Measurements from ENCODE around the gene SNCA. TPM values are rescaled to one million over a fixed set of nuclear protein-coding genes. Genes with fewer than 3 reads are reported as not detected.

SNCA gene
- total and polyA plus RNA-seq, 2 experiments from 2014 or later = 99.1 to 127 TPM

- Histone ChIP-seq H3K9me3 (ENCODE audit: low read depth) (no peaks in the 10 kb centered on the region), H3K4me3 (no peak overlapping the region), H3K36me3 (no peaks in the 10 kb centered on the region), H3K27ac (no peak overlapping the region), H3K4me1 (ENCODE audit: low read depth) (peaks cover 17% of the 10 kb centered on the region), H3K27me3 (no peaks in the 10 kb centered on the region)
- no peak for DNase-seq (ENCODE audit: low read depth in 1 of 2, low spot score in 1 of 2)
- TF ChIP-seq, protein P1, sequence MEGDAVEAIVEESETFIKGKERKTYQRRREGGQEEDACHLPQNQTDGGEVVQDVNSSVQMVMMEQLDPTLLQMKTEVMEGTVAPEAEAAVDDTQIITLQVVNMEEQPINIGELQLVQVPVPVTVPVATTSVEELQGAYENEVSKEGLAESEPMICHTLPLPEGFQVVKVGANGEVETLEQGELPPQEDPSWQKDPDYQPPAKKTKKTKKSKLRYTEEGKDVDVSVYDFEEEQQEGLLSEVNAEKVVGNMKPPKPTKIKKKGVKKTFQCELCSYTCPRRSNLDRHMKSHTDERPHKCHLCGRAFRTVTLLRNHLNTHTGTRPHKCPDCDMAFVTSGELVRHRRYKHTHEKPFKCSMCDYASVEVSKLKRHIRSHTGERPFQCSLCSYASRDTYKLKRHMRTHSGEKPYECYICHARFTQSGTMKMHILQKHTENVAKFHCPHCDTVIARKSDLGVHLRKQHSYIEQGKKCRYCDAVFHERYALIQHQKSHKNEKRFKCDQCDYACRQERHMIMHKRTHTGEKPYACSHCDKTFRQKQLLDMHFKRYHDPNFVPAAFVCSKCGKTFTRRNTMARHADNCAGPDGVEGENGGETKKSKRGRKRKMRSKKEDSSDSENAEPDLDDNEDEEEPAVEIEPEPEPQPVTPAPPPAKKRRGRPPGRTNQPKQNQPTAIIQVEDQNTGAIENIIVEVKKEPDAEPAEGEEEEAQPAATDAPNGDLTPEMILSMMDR (IDR thresholded peaks at IDR 0.05; ENCODE audit: low read depth, low read length) = no peak
Observed at GRCh38 chr4:89704651-89705395, 132.1 kb downstream of the SNCA start.

DNA sequence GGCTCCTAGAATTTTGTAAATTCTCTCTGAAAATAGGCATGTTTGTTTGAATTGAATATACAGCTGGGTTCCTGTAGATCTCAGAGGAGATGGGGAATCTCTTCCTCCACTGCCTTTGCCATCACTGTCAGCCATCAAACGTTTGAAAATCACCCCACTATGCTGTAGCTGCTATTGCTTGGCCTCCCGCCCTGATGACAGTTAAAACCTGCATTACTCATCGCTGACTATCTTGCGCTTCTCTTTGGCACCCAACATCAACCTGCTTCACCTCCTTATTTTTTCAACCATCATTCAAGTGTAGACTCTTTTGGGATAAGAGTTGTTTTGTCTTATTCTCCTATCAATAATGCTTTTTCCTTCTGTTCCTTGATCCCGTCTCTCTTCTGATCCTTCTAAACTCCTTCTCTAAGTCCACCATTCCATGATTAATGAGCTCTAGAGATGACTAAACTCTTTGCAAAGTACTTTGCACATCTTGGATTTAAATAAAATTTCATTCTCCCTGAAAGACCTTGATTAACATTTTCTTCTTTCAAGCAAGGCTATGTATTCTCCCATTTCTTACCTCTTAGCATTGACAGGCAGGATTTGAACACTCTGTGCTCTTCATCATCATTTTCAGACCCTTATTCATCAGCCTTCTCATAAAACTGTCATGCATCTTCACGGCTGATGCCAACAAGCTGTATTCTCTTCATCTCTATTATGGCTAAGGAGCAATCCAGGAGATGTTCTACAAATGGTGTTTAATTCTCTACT lies 133.0 kb downstream of the SNCA start:
- Histone ChIP-seq H3K27ac (no peak overlapping the region), H3K4me1 (ENCODE audit: low read depth) (peaks cover 12% of the 10 kb centered on the region), H3K4me3 (no peak overlapping the region), H3K27me3 (no peaks in the 10 kb centered on the region), H3K9me3 (ENCODE audit: low read depth) (no peaks in the 10 kb centered on the region), H3K36me3 (no peaks in the 10 kb centered on the region)
- TF ChIP-seq, protein P1 (IDR thresholded peaks at IDR 0.05; ENCODE audit: low read depth, low read length) = no peak
- DNase-seq (ENCODE audit: low read depth in 1 of 2, low spot score in 1 of 2) = no peak

- DNase-seq (ENCODE audit: low read depth in 1 of 2, low spot score in 1 of 2) = no peak
- TF ChIP-seq, protein P1 (IDR thresholded peaks at IDR 0.05; ENCODE audit: low read depth, low read length) = no peak
- Histone ChIP-seq H3K4me3 (no peak overlapping the region), H3K9me3 (ENCODE audit: low read depth) (no peaks in the 10 kb centered on the region), H3K36me3 (no peaks in the 10 kb centered on the region), H3K27ac (no peak overlapping the region), H3K27me3 (no peaks in the 10 kb centered on the region), H3K4me1 (ENCODE audit: low read depth) (no peaks in the 10 kb centered on the region)
Observed at GRCh38 chr4:89700766-89701423, 136.1 kb downstream of the SNCA start.

- Histone ChIP-seq H3K4me1 (ENCODE audit: low read depth) (no peaks in the 10 kb centered on the region), H3K27me3 (no peaks in the 10 kb centered on the region), H3K4me3 (no peak overlapping the region), H3K27ac (no peak overlapping the region), H3K9me3 (ENCODE audit: low read depth) (no peaks in the 10 kb centered on the region), H3K36me3 (no peaks in the 10 kb centered on the region)
- TF ChIP-seq, protein P1 (IDR thresholded peaks at IDR 0.05; ENCODE audit: low read depth, low read length) = no peak
- DNase-seq (ENCODE audit: low read depth in 1 of 2, low spot score in 1 of 2) = no peak
Observed at GRCh38 chr4:89685690-89686089, 151.3 kb downstream of the SNCA start.

DNA sequence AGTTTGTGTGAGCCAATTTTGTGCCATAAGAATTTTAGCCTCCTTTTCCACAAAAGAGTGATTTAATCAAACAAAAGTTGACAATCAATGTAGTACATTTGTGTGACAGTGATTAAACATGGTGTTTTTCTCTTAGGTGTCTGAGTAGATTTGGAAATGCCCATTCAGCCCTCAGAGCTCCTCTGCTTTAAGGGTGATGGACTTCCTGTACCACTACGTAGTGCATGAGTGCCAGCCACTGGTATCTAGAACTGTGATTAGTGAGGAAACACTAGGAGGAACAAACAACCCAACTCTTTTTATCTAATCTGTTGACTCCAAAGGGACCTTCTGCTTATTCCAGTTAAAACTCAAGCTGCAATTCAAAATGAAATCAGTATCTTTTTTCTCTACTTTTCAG lies 151.7 kb downstream of the SNCA start:
- no peak overlapping the region for H3K27ac ChIP-seq
- H3K4me3 ChIP-seq = no peak overlapping the region
- no peaks in the 10 kb centered on the region for H3K27me3 ChIP-seq
- TF ChIP-seq, protein P1 (IDR thresholded peaks at IDR 0.05; ENCODE audit: low read depth, low read length) = no peak
- no peak for DNase-seq (ENCODE audit: low read depth in 1 of 2, low spot score in 1 of 2)
- H3K9me3 ChIP-seq (ENCODE audit: low read depth) = no peaks in the 10 kb centered on the region
- H3K4me1 ChIP-seq (ENCODE audit: low read depth) = no peaks in the 10 kb centered on the region
- H3K36me3 ChIP-seq = no peaks in the 10 kb centered on the region

Measured in cardiac muscle cell (in vitro differentiated cells and primary cell).